ENCODE measurements around the gene FOLR2.

The FOLR2 gene

DNA sequence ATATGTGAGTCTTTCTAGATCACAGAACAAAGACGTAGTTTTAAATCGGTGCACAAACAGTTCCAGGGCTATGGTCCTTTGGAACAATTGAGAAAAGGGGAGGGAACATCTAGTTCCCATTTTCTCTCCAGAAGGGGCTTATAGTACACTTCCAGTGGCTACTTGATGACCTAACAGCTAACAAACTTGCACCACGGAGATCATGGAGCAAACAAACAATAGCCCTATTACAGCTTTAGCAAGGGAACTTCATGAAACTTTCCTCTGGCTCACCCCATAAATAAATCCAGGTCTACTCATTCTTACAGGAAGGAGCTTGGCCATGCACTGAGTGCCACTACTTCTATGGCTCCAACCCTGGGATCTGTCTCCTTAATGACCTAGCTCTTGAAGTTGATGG lies 8.3 kb upstream of the FOLR2 start:
- DNase-seq = no peak

DNA sequence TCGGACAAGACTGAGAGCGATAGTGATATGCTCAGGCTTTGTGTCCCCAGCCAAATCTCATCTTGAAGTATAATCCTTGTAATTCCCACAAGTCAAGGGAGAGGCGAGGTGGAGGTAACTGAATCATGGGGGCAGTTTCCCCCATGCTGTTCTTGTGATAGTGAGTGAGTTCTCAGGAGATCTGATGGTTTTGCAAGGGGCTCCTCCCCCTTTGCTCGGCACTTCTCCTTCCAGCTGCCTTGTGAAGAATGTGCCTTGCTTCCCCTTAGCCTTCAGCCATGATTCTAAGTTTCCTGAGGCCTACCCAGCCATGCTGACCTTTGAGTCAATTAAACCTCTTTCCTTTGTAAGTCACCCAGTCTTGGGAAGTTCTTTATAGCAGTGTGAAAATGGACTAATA lies 7.5 kb upstream of the FOLR2 start:
- DNase-seq = no peak

DNA sequence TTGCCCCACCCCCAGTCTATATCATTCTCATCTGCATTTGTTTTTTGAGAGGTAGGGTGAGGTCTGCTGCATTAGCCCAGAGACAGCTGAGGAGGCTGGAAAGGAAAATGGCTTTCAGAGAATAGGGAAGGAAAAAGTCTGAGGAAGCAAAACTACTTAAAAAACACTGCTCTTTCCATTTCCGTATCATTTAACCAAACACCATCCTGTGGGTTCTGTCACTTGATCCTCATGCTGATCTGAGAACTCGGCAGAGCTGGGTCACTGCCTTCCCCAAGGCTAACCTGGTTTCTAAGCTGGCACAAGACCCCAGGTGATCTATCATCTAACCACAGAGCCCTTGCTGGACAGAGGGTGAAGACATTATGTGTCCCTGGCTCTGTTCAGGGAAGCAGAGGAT lies 1.2 kb downstream of the FOLR2 start:
- no peak for DNase-seq

DNA sequence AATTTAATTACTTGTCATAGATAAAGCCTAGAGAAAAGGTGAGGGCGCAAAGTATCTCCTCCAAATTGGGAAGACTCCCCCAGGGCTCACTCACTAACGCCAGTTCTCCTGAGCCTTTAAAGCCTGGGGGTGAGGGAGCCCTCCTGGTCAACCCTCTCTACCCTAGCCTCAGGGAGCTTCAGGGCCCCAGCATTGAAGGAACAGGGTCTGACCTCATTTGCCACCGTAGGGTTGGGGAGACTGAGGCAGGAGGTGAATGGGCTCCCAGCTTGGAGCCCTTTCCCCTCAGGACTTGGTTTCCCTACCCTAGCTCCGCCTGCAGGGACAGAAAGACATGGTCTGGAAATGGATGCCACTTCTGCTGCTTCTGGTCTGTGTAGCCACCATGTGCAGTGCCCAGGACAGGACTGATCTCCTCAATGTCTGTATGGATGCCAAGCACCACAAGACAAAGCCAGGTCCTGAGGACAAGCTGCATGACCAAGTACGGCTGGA lies 1.7 kb downstream of the FOLR2 start:
- no peak for DNase-seq

DNA sequence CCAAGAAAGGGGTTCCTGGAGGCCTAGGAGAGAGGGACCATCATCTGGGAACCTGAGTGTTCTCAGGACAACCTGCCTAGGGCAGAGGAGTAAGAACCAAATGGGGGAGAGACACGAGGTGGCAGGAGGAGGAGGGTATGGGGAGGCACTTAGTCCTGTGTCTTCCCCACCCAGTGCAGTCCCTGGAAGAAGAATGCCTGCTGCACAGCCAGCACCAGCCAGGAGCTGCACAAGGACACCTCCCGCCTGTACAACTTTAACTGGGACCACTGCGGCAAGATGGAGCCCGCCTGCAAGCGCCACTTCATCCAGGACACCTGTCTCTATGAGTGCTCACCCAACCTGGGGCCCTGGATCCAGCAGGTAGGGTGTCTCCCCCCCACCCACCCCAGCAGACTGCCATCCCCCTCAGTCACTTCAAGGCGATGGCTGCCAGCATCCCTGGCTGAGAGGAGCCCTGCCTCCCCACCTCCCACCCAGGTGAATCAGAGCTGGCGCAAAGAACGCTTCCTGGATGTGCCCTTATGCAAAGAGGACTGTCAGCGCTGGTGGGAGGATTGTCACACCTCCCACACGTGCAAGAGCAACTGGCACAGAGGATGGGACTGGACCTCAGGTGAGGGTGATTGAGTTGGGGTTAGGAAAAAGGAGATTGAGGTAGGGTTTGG lies 4.2 kb downstream of the FOLR2 start:
- DNase-seq = no peak

DNA sequence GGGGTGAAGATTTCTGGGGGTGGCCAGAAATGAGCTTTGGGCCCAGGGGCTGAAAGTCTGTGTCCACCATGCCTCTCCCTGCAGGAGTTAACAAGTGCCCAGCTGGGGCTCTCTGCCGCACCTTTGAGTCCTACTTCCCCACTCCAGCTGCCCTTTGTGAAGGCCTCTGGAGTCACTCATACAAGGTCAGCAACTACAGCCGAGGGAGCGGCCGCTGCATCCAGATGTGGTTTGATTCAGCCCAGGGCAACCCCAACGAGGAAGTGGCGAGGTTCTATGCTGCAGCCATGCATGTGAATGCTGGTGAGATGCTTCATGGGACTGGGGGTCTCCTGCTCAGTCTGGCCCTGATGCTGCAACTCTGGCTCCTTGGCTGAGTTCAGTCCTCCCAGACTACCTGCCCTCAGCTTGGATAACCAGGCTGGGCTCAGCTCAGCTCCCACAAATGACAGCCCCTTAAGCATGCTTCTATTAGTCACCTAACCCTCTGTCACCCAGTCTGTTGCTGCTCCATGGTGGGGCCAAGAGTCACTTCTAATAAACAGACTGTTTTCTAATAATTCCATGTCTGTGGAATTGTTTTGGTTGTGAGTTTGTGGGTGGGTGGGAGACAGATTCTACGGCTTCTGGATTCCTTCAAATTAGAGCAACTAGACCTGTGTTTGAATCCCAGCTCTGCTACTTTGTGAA lies 4.9 kb downstream of the FOLR2 start:
- DNase-seq = no peak

DNA sequence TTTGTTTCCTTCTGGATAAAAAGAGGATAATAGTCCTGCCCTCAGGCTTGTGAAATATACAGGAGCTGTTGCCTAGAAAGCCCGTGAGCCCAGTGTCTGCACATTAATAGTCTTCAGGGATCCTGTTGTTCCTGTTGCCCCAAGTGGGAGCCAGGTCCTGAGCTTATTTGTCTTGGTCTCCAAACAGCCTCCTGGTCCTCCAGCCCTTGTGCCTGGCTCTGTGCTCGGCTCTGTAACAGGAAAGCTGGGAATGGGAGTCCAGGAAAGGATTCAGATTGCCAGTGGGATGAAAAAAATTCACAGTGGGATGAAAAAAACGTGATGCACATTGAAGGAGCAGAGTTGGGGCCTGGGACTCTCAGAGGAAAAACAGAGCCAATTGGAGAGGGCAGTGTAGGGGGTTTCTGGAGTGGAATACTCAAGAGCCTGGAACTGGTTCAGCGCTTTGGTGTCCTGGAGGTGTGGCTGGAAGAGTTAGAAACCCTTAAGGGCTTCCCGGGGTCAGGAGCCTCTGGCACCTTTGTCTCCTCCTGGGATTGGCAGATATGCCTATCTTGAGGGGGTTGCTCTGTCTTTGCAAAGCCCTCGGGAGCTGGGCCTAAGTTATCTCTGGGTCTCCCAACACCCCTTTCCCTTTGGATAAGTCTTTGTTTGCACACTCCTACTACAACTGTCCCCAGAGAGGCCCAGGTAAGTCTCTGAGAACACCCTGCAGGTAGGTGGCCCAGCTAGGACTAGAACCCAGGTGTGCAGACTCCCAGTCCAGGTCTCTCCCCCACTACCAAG lies 5.7 kb downstream of the FOLR2 start:
- DNase-seq = no peak

GRCh38 chr11:72222907-72223614 lies 6.5 kb downstream of the FOLR2 start:
- peak; percentile 95 for DNase-seq

GRCh38 chr11:72223615-72224563 lies 7.3 kb downstream of the FOLR2 start:
- DNase-seq = peak; percentile 79

GRCh38 chr11:72224564-72225410 lies 8.2 kb downstream of the FOLR2 start, which contains the start of gene INPPL1:
Gene INPPL1, plus strand, starts transcription at chr11:72224767. Its CDS starts 218 bp downstream, at chr11:72224985.
- DNase-seq = peak; percentile 44

GRCh38 chr11:72225411-72225951 lies 8.9 kb downstream of the FOLR2 start:
- no peak for DNase-seq

DNA sequence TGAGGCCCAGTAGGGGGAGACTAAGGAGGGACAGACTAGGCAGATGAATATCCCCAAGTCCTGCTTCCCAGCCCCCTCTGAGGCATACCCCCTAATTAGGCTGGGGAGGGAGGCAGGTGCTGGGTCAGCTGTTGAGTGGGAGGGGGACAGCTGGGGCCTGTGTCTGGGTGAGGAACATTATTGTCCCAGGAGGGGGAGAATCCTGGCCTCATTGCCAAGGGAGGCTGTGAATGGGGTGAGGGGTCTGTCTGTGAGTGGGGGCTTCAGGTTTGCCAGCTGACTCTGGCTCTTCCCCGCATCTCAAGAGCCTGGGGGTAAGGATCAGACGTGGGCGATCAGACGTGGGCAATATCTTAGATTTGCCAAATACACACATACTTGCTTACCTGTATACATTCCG lies 10.1 kb downstream of the FOLR2 start:
- no peak for DNase-seq

- peak; percentile 28 for DNase-seq
These were observed 11.0 kb downstream of the FOLR2 start for GRCh38 chr11:72227316-72228228.

GRCh38 chr11:72228229-72228843 lies 11.7 kb downstream of the FOLR2 start:
- DNase-seq = no peak

- no peak for DNase-seq
These were observed 12.2 kb downstream of the FOLR2 start for GRCh38 chr11:72228844-72229231.

GRCh38 chr11:72229336-72229924 lies 12.8 kb downstream of the FOLR2 start:
- DNase-seq = no peak

- no peak for DNase-seq
These were observed 13.6 kb downstream of the FOLR2 start for GRCh38 chr11:72229925-72230763.

Measured in fibroblast of skin of abdomen (primary cell).